Effector CD4-positive, alpha-beta T cell (primary cell): ENCODE data around the gene SERF1B.
"Not testable (repeated sequence)": the region's sequence is repeated elsewhere in the genome, so short reads cannot be mapped to it uniquely, and the experiment has no call there.

Experiments used
- DNase-seq: peaks from one replicate; pipeline ENCODE4 v3.0.0-alpha.2; 2020
- total RNA-seq: gene quantifications from one replicate; lab custom pipeline; 2026; lab: John Stamatoyannopoulos, UW

SERF1B gene
- 0.56 reads per million for total RNA-seq

GRCh38 chr5:70025106-70025844 lies at the start of gene SERF1B:
Gene SERF1B, plus strand, starts transcription at chr5:70025251. Its CDS starts 201 bp downstream, at chr5:70025452.
- not testable (repeated sequence) for DNase-seq

- not testable (repeated sequence) for DNase-seq
These were observed 33.3 kb upstream of the SERF1B start for GRCh38 chr5:69991713-69992112.

DNA sequence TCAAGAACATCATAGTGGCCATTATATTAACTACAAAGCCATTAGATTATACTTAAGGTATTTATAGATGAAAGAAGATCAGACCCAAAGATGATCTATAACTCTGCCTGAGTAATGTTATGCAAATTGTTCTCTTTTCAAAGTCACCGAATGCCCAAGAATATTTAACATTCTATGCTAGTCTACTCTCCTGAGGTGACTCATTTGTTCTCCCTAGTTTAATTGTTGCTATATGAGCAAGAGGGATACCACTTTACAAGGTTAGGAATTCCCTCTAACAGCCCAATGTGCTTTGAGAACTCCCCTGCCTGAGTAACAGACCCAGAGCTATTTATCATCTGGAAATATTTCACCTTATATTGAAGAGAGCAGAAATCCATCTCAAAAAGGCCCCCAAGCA lies 29.5 kb upstream of the SERF1B start:
- not testable (repeated sequence) for DNase-seq

DNA sequence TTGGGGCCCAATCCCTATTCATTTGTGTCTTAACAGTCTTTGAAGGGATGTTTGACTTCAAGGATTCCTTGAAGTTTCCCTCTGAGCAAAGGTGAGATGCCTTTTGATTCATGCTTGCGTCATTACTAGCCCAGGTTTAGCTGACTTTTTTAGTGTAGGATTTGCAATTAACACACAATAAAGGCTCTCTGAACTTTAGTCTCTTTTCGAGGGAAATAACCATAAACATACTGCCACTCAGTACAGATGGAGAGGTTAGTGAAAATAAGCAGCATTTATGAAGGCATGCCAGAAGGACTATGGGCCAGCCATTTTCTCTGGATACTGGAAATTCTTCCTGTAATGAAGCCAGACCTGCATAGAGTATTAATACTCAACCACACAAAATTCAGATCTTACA lies 4.4 kb upstream of the SERF1B start:
- not testable (repeated sequence) for DNase-seq

DNA sequence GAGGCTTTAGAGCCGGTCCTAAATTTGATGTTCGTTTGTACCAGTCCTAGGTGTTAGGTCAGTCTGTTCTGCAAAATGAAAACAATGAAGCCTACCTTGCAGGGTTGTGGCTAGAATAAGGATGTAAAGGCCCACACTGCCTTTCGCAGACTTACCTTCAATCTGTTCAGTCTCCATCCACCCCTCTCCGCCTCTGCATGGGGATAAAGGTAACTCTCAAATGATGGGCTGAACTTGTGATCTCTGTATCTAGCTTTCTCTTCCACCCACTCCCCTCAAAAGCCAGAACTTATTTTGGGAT lies 744 bp downstream of the SERF1B start:
- DNase-seq, result not testable (repeated sequence)

- DNase-seq, result not testable (repeated sequence)
These were observed 6.2 kb downstream of the SERF1B start for GRCh38 chr5:70031204-70031603.

- DNase-seq, result not testable (repeated sequence)
These were observed 16.4 kb downstream of the SERF1B start for GRCh38 chr5:70041411-70041810.

- not testable (repeated sequence) for DNase-seq
These were observed 24.7 kb downstream of the SERF1B start for GRCh38 chr5:70049790-70050142.

GRCh38 chr5:70056289-70056942 lies 31.4 kb downstream of the SERF1B start:
- not testable (repeated sequence) for DNase-seq

DNA sequence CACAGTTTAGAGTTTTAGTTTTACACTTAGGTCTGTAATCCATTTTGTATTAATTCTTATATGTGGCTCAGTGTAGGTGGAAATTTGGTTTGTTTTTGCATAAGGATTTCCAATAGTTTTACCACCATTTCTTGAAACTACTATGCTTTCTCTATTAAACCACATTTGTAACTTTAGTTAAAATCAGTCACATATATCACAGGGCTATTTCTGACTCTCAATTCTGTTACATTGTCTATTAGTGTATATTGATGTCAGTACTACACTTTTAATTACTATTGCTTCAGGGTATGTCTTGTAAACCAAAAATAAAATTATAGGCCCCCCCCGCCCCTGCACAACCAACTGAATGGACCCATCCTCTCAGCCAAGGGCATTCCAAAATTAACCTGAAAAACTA lies 32.1 kb downstream of the SERF1B start:
- DNase-seq, result not testable (repeated sequence)

DNA sequence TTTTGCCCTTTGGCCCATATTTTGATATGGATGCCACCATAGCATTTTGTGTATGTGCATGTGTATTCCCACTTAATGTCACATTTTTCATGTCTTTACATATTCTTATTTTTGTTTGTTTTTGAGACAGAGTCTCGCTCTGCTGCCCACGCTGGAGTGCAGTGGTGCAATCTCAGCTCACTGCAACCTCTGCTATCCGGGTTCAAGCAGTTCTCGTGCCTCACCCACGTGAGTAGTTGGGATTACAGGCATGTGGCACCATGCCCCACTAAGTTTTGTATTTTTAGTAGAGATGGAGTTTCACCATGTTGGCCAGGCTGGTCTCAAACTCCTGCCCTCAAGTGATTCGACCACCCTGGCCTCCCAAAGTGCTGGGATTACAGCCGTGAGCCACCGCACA lies 52.6 kb downstream of the SERF1B start:
- not testable (repeated sequence) for DNase-seq

- DNase-seq, result not testable (repeated sequence)
These were observed 63.9 kb downstream of the SERF1B start for GRCh38 chr5:70088907-70089464.

DNA sequence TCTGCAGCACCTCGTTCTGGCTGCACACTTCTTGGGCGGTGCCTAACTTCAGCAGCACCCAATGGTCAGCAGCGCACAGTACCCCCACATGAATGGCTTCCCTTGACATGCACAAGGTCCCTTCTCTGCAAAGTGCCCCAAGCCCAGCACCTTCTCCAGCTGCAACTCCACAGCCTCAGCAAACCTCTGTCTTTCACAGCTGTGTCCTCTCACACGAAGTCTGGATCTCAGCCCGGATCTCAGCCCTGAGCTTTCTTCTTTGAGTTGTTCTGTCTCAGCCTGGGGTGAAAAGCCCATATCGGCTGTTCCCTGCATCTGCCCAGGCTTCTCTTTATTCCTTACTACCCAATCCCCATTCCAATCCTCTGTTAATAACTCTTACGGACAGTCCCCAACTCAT lies 66.7 kb downstream of the SERF1B start:
- not testable (repeated sequence) for DNase-seq
